ENCODE data around the gene SLC25A45. TPM values are rescaled to one million over a fixed set of nuclear protein-coding genes. Genes with fewer than 3 reads are reported as not detected.
"Not testable (repeated sequence)": the region's sequence is repeated elsewhere in the genome, so short reads cannot be mapped to it uniquely, and the experiment has no call there.

The SLC25A45 gene
- total RNA-seq, 1 donor = 4.3 TPM

GRCh38 chr11:65338676-65339075, 43.8 kb downstream of the SLC25A45 start:
- H4K20me1 ChIP-seq (ENCODE audit: insufficient read depth, low read length) = peaks cover 61% of the 10 kb centered on the region
- peak; percentile 48 for DNase-seq (ENCODE audit: insufficient read length, low spot score, missing footprints)
- no peak overlapping the region for H3K27ac ChIP-seq (ENCODE audit: low read depth, low read length)

GRCh38 chr11:65334696-65335295, 47.6 kb downstream of the SLC25A45 start:
- Histone ChIP-seq H3K27me3 (ENCODE audit: insufficient read depth, low read length) (no peaks in the 10 kb centered on the region), H3K36me3 (ENCODE audit: insufficient read depth, low read length) (peaks cover 17% of the 10 kb centered on the region), H3K79me2 (ENCODE audit: insufficient read depth, low read length) (peaks cover 60% of the 10 kb centered on the region), H3K9me3 (ENCODE audit: low read depth, low read length) (no peaks in the 10 kb centered on the region), H4K20me1 (ENCODE audit: insufficient read depth, low read length) (peaks cover 42% of the 10 kb centered on the region), H2AFZ (ENCODE audit: low read length) (no peak overlapping the region), H3K4me3 (ENCODE audit: insufficient read depth, low read length) (peak overlapping the region; percentile 94), H3K27ac (ENCODE audit: low read depth, low read length) (peak overlapping the region; percentile 95), H3K4me2 (ENCODE audit: insufficient read depth, low read length) (peak overlapping the region; percentile 98), H3K4me1 (ENCODE audit: insufficient read depth, low read length) (peaks cover 12% of the 10 kb centered on the region)
- peak; percentile 80 for DNase-seq (ENCODE audit: insufficient read length, low spot score, missing footprints)
- no peak for TF ChIP-seq CTCF (IDR thresholded peaks at IDR 0.05; ENCODE audit: extremely low read depth, low read depth, low read length)

More at GRCh38 chr11:65338676-65339075, 43.8 kb downstream of the SLC25A45 start:
- Histone ChIP-seq H3K27me3 (ENCODE audit: insufficient read depth, low read length) (no peaks in the 10 kb centered on the region), H3K9me3 (ENCODE audit: low read depth, low read length) (no peaks in the 10 kb centered on the region), H3K4me3 (ENCODE audit: insufficient read depth, low read length) (no peak overlapping the region), H2AFZ (ENCODE audit: low read length) (no peak overlapping the region), H3K4me1 (ENCODE audit: insufficient read depth, low read length) (peaks cover 11% of the 10 kb centered on the region), H3K36me3 (ENCODE audit: insufficient read depth, low read length) (peaks cover 54% of the 10 kb centered on the region), H3K4me2 (ENCODE audit: insufficient read depth, low read length) (no peak overlapping the region), H3K79me2 (ENCODE audit: insufficient read depth, low read length) (peaks cover 82% of the 10 kb centered on the region)
- no peak for TF ChIP-seq CTCF (IDR thresholded peaks at IDR 0.05; ENCODE audit: extremely low read depth, low read depth, low read length)

GRCh38 chr11:65332591-65332990, 49.9 kb downstream of the SLC25A45 start:
- not testable (repeated sequence) for H3K4me2 ChIP-seq (ENCODE audit: insufficient read depth, low read length); H2AFZ ChIP-seq (ENCODE audit: low read length); H3K27ac ChIP-seq (ENCODE audit: low read depth, low read length); H3K9me3 ChIP-seq (ENCODE audit: low read depth, low read length); H3K27me3 ChIP-seq (ENCODE audit: insufficient read depth, low read length); DNase-seq (ENCODE audit: insufficient read length, low spot score, missing footprints); H3K36me3 ChIP-seq (ENCODE audit: insufficient read depth, low read length); H3K4me3 ChIP-seq (ENCODE audit: insufficient read depth, low read length)
- peaks cover 16% of the 10 kb centered on the region for H3K4me1 ChIP-seq (ENCODE audit: insufficient read depth, low read length)
- peaks cover 23% of the 10 kb centered on the region for H4K20me1 ChIP-seq (ENCODE audit: insufficient read depth, low read length)
- peaks cover 38% of the 10 kb centered on the region for H3K79me2 ChIP-seq (ENCODE audit: insufficient read depth, low read length)

- peaks cover 19% of the 10 kb centered on the region for H3K79me2 ChIP-seq (ENCODE audit: insufficient read depth, low read length)
- H3K36me3 ChIP-seq (ENCODE audit: insufficient read depth, low read length) = no peaks in the 10 kb centered on the region
- H3K4me1 ChIP-seq (ENCODE audit: insufficient read depth, low read length) = peaks cover 16% of the 10 kb centered on the region
- no peaks in the 10 kb centered on the region for H3K9me3 ChIP-seq (ENCODE audit: low read depth, low read length)
- DNase-seq (ENCODE audit: insufficient read length, low spot score, missing footprints) = no peak
- no peak overlapping the region for H3K27ac ChIP-seq (ENCODE audit: low read depth, low read length)
- peaks cover 14% of the 10 kb centered on the region for H4K20me1 ChIP-seq (ENCODE audit: insufficient read depth, low read length)
- H2AFZ ChIP-seq (ENCODE audit: low read length) = no peak overlapping the region
- no peak for TF ChIP-seq CTCF (IDR thresholded peaks at IDR 0.05; ENCODE audit: extremely low read depth, low read depth, low read length)
- H3K4me2 ChIP-seq (ENCODE audit: insufficient read depth, low read length) = no peak overlapping the region
- H3K4me3 ChIP-seq (ENCODE audit: insufficient read depth, low read length) = no peak overlapping the region
- no peaks in the 10 kb centered on the region for H3K27me3 ChIP-seq (ENCODE audit: insufficient read depth, low read length)
Observed at GRCh38 chr11:65330544-65330943, 51.9 kb downstream of the SLC25A45 start.

Data from osteoblast (primary cell).